ENCODE data around the gene RTN4RL1. TPM values are rescaled to one million over a fixed set of nuclear protein-coding genes. Genes with fewer than 3 reads are reported as not detected.

Gene RTN4RL1
- total and polyA plus RNA-seq, 9 of the 15 experiments (the other 6 are each of a cell fraction or from before 2014, with no cell fraction given): 0.04 to 0.06 (median 0.04) TPM; not detected in 5

GRCh38 chr17:2047590-2047989 lies 22.5 kb upstream of the RTN4RL1 start:
- H4K20me1 ChIP-seq (replicated peaks; ENCODE audit: control insufficient read depth, insufficient read depth, low read length): no peaks in the 10 kb centered on the region
- POLR2A ChIA-PET: interaction anchor here (0.6 kb wide), 1 partner anchor 80 kb away, joined by 3 read pairs; no protein-coding TSS in a partner anchor
- no peak for TF ChIP-seq RBM17 (IDR thresholded peaks at IDR 0.05; ENCODE audit: borderline replicate concordance, low read depth, low read length)
- TF ChIP-seq ZNF121 (CRISPR knock-in tag; conservative IDR thresholded peaks at IDR 0.05): peak; percentile 55; the same call in 1 of the 2 replicates

GRCh38 chr17:2044263-2044894 lies 19.2 kb upstream of the RTN4RL1 start:
- H3K27ac ChIP-seq (ENCODE audit: extremely low read depth, low read depth, low read length): no peak overlapping the region
- ATAC-seq: no peak
- H3K4me1 ChIP-seq (replicated peaks in 1 of 2; ENCODE audit: control insufficient read depth in 2 of 2, insufficient read depth in 2 of 2, low read length in 2 of 2): peaks cover 10 to 21% of the 10 kb centered on the region in 2 experiments; a peak in 4 of 5 replicates
- BruUV-seq (replicated peaks): no TSS peak
- WGBS (ENCODE audit: insufficient coverage, low coverage, missing lambda C conversion rate): 96% methylated on average over 4 of the region's 5 CpGs
- peaks cover 23% of the 10 kb centered on the region; the same call in 2 of the 3 replicates for H3K36me3 ChIP-seq (ENCODE audit: control insufficient read depth, insufficient read depth, low read length)
- H3K4me2 ChIP-seq (ENCODE audit: insufficient read depth, low read length): no peak overlapping the region
- H3K79me2 ChIP-seq (ENCODE audit: control insufficient read depth, insufficient read depth, low read length): peaks cover 14% of the 10 kb centered on the region
- in situ Hi-C loops (cut with MboI): no loop called here
- ChIA-PET POLR2A (interaction anchor here (0.7 kb wide), 1 partner anchor 200 kb away, joined by 3 read pairs; no protein-coding TSS in a partner anchor), CTCF (ENCODE audit: low intra/inter-chr PET ratio) (no interaction called here)
- no peak for TF ChIP-seq MEF2D (tag; conservative IDR thresholded peaks at IDR 0.05; ENCODE audit: low read depth)
- no peak for TF ChIP-seq TOE1 (IDR thresholded peaks at IDR 0.05; ENCODE audit: borderline replicate concordance)
- TF ChIP-seq TOE1 (CRISPR knock-in tag; IDR thresholded peaks at IDR 0.05; ENCODE audit: borderline replicate concordance, low read depth): no peak
- TF ChIP-seq TEAD4 (IDR thresholded peaks at IDR 0.05; ENCODE audit: low read length): no peak
- no peak for TF ChIP-seq TEAD4 (CRISPR knock-in tag; IDR thresholded peaks at IDR 0.05; ENCODE audit: borderline replicate concordance)
- no peak for FAIRE-seq
- H3K27me3 ChIP-seq (ENCODE audit: control insufficient read depth in 2 of 2, insufficient read depth in 2 of 2, low read length in 2 of 2): no peaks in the 10 kb centered on the region
- H3K9me1 ChIP-seq (ENCODE audit: control insufficient read depth, insufficient read depth, low read length): no peaks in the 10 kb centered on the region
- H3K9me3 ChIP-seq (replicated peaks; ENCODE audit: control insufficient read depth, insufficient read depth, low read depth, low read length): no peaks in the 10 kb centered on the region
- DNase-seq (ENCODE audit: extremely low read depth in 1 of 4, low spot score in 3 of 4): no peak
- H4K20me1 ChIP-seq (replicated peaks; ENCODE audit: control insufficient read depth, insufficient read depth, low read length): no peaks in the 10 kb centered on the region
- H3K9ac ChIP-seq (ENCODE audit: insufficient read depth in 1 of 2, low read depth in 2 of 2, low read length in 2 of 2): no peak overlapping the region
- intact Hi-C loops (cut with micrococcal nuclease): no loop called here
- no peak overlapping the region for H3K4me3 ChIP-seq
- no peak overlapping the region for H2AFZ ChIP-seq (ENCODE audit: low read depth, low read length)

More at GRCh38 chr17:2047590-2047989, 22.5 kb upstream of the RTN4RL1 start:
- intact Hi-C loops (cut with micrococcal nuclease): loop anchor here (5.0 kb wide), 1 partner anchor 140 kb away; no protein-coding TSS in a partner anchor
- DNase-seq (ENCODE audit: extremely low read depth in 1 of 4, low spot score in 3 of 4) (no peak), FAIRE-seq (no peak), ATAC-seq (no peak)
- in situ Hi-C loops (cut with MboI): no loop called here
- no peak overlapping the region for H2AFZ ChIP-seq (ENCODE audit: low read depth, low read length)
- no peak overlapping the region for H3K27ac ChIP-seq (ENCODE audit: extremely low read depth, low read depth, low read length)
- peaks cover 10 to 29% of the 10 kb centered on the region in 2 experiments; a peak in 4 of 5 replicates for H3K4me1 ChIP-seq (replicated peaks in 1 of 2; ENCODE audit: control insufficient read depth in 2 of 2, insufficient read depth in 2 of 2, low read length in 2 of 2)
- no peaks in the 10 kb centered on the region for H3K9me3 ChIP-seq (replicated peaks; ENCODE audit: control insufficient read depth, insufficient read depth, low read depth, low read length)
- CTCF ChIA-PET (ENCODE audit: low intra/inter-chr PET ratio): no interaction called here
- 72% methylated on average over 3 of the region's 6 CpGs for WGBS (ENCODE audit: insufficient coverage, low coverage, missing lambda C conversion rate)
- no TSS peak for BruUV-seq (replicated peaks)
- no peak overlapping the region for H3K9ac ChIP-seq (ENCODE audit: insufficient read depth in 1 of 2, low read depth in 2 of 2, low read length in 2 of 2)
- H3K9me1 ChIP-seq (ENCODE audit: control insufficient read depth, insufficient read depth, low read length): no peaks in the 10 kb centered on the region
- peaks cover 15% of the 10 kb centered on the region; the same call in 2 of the 3 replicates for H3K36me3 ChIP-seq (ENCODE audit: control insufficient read depth, insufficient read depth, low read length)
- peaks cover 8% of the 10 kb centered on the region for H3K79me2 ChIP-seq (ENCODE audit: control insufficient read depth, insufficient read depth, low read length)
- H3K27me3 ChIP-seq (ENCODE audit: control insufficient read depth in 2 of 2, insufficient read depth in 2 of 2, low read length in 2 of 2): no peaks in the 10 kb centered on the region
- no peak overlapping the region for H3K4me2 ChIP-seq (ENCODE audit: insufficient read depth, low read length)
- H3K4me3 ChIP-seq: no peak overlapping the region
